GM23248 (cell line): ENCODE data around the gene TBL1X. TPM values are rescaled to one million over a fixed set of nuclear protein-coding genes. Genes with fewer than 3 reads are reported as not detected.

Experiments used
- DNase-seq: peaks from one replicate; pipeline ENCODE4 v3.0.0-alpha.2; 2015
- H2AFZ ChIP-seq: fragments of 200-600 bp; sonication (generic); 2 replicates; pipeline ENCODE4 v1.6.1; 2016; ENCODE audit warnings: antibody characterized with exemption
- H3F3A ChIP-seq: fragments of 200-600 bp; sonication (generic); 2 replicates; pipeline ENCODE4 v1.6.1; 2016; ENCODE audit warnings: mild to moderate bottlenecking, antibody characterized with exemption, mixed run types; ENCODE audit not compliant: insufficient read depth
- H3K27ac ChIP-seq: fragments of 200-600 bp; sonication (generic); 2 replicates; pipeline ENCODE4 v1.5.1; 2016; ENCODE audit warnings: mild to moderate bottlenecking
- H3K27me3 ChIP-seq: fragments of 200-600 bp; sonication (generic); replicated peaks from 2 replicates; pipeline ENCODE4 v1.6.1; 2016; ENCODE audit warnings: mild to moderate bottlenecking; ENCODE audit not compliant: insufficient read depth
- H3K36me3 ChIP-seq: fragments of 200-600 bp; sonication (generic); 2 replicates; pipeline ENCODE4 v1.6.1; 2016; ENCODE audit warnings: low read depth, mild to moderate bottlenecking
- H3K4me1 ChIP-seq: fragments of 200-600 bp; sonication (generic); 2 replicates; pipeline ENCODE4 v1.6.1; 2016; ENCODE audit warnings: mild to moderate bottlenecking; ENCODE audit not compliant: insufficient read depth
- H3K4me2 ChIP-seq: fragments of 200-600 bp; sonication (generic); one replicate; pipeline ENCODE4 v1.6.1; 2016; ENCODE audit warnings: mild to moderate bottlenecking; ENCODE audit not compliant: unreplicated experiment
- H3K4me3 ChIP-seq: fragments of 200-600 bp; sonication (generic); 2 replicates; pipeline ENCODE4 v1.5.1; 2016; ENCODE audit warnings: mild to moderate bottlenecking
- H3K79me2 ChIP-seq: fragments of 200-600 bp; sonication (generic); 2 replicates; pipeline ENCODE4 v1.6.1; 2016; ENCODE audit warnings: mild to moderate bottlenecking; ENCODE audit not compliant: insufficient read depth
- H3K9ac ChIP-seq: fragments of 200-600 bp; sonication (generic); 2 replicates; pipeline ENCODE4 v1.6.1; 2016; ENCODE audit warnings: mild to moderate bottlenecking
- H3K9me2 ChIP-seq: fragments of 200-600 bp; sonication (generic); 2 replicates; pipeline ENCODE4 v1.6.1; 2016; ENCODE audit warnings: mixed run types, mild to moderate bottlenecking, moderate library complexity; ENCODE audit not compliant: insufficient read depth
- H3K9me3 ChIP-seq: fragments of 200-600 bp; sonication (generic); one replicate; pipeline ENCODE4 v1.6.1; 2017; ENCODE audit warnings: low read depth
- H4K20me1 ChIP-seq: fragments of 200-600 bp; sonication (generic); 2 replicates; pipeline ENCODE4 v1.6.0; 2016; ENCODE audit not compliant: insufficient read depth
- EZH2 ChIP-seq: fragments of 200-600 bp; sonication (generic); IDR thresholded peaks from 2 replicates; pipeline ENCODE4 v1.6.1; 2018; ENCODE audit warnings: antibody characterized with exemption, mild to moderate bottlenecking; ENCODE audit not compliant: insufficient read depth, poor library complexity, severe bottlenecking
- EZH2phosphoT487 ChIP-seq: fragments of 200-600 bp; sonication (generic); IDR thresholded peaks from 2 replicates; pipeline ENCODE4 v1.6.1; 2018; ENCODE audit warnings: antibody characterized with exemption, moderate library complexity, mild to moderate bottlenecking, low read depth; ENCODE audit not compliant: insufficient read depth
- WGBS, 2 experiments: methylation state at CpG; one replicate each; pipeline ENCODE4 v1.1.6; 2015 to 2017; ENCODE audit warnings: low lambda C conversion rate in 2 of 2, low coverage in 1 of 2; ENCODE audit errors: missing lambda C conversion rate in 2 of 2; 5-methylcytosine and 5-hydroxymethylcytosine counted together
- in situ Hi-C: fragments of 300-500 bp; cut with MboI; formaldehyde crosslinking; loops from 2 replicates; pipeline ENCODE4 v1.15.0; 2020
- polyA plus RNA-seq: library from polyadenylated mRNA; unstranded; fragments of >200 nt; fragmentation: Nextera tagmentation; extraction: Ambion mirVana; gene quantifications from 2 replicates; pipeline ENCODE4 v1.2.1, GENCODE V29; 2016
- total RNA-seq: library from RNA; depleted of rRNA; stranded (reverse); fragments of >200 nt; shearing (Covaris generic); gene quantifications from 2 replicates; pipeline ENCODE4 v1.2.3, GENCODE V29; 2014

Gene TBL1X
- total and polyA plus RNA-seq, 2 experiments from 2014 or later, result 8.2 to 26.8 TPM

- H3K36me3 ChIP-seq, result no peaks in the 10 kb centered on the region
- H2AFZ ChIP-seq, result no peak overlapping the region
- H3K9me2 ChIP-seq, result no peaks in the 10 kb centered on the region
- WGBS, 2 experiments, result 39 to 57% methylated on average over 4 to 5 of the region's 5 CpGs
- H3F3A ChIP-seq, result no peaks in the 10 kb centered on the region
- H4K20me1 ChIP-seq, result no peaks in the 10 kb centered on the region
- no peak overlapping the region for H3K4me2 ChIP-seq
- in situ Hi-C loops, result no loop called here
- no peak for TF ChIP-seq EZH2phosphoT487
- no peak for TF ChIP-seq EZH2
- no peak for DNase-seq
- H3K9me3 ChIP-seq, result no peaks in the 10 kb centered on the region
- H3K4me1 ChIP-seq, result no peaks in the 10 kb centered on the region
- H3K79me2 ChIP-seq, result no peaks in the 10 kb centered on the region
- peaks cover 16% of the 10 kb centered on the region for H3K27me3 ChIP-seq
- H3K4me3 ChIP-seq, result no peak overlapping the region
- no peak overlapping the region for H3K27ac ChIP-seq
- no peak overlapping the region for H3K9ac ChIP-seq
These were observed 324.7 kb downstream of the TBL1X start for GRCh38 chrX:9789555-9789954.
